ENCODE data around the gene TIRAP. TPM values are rescaled to one million over a fixed set of nuclear protein-coding genes. Genes with fewer than 3 reads are reported as not detected.

Gene TIRAP
- total and polyA plus RNA-seq, 2 of the 8 experiments (the other 6 are each of a cell fraction or from before 2014, with no cell fraction given): 5.3 TPM

DNA sequence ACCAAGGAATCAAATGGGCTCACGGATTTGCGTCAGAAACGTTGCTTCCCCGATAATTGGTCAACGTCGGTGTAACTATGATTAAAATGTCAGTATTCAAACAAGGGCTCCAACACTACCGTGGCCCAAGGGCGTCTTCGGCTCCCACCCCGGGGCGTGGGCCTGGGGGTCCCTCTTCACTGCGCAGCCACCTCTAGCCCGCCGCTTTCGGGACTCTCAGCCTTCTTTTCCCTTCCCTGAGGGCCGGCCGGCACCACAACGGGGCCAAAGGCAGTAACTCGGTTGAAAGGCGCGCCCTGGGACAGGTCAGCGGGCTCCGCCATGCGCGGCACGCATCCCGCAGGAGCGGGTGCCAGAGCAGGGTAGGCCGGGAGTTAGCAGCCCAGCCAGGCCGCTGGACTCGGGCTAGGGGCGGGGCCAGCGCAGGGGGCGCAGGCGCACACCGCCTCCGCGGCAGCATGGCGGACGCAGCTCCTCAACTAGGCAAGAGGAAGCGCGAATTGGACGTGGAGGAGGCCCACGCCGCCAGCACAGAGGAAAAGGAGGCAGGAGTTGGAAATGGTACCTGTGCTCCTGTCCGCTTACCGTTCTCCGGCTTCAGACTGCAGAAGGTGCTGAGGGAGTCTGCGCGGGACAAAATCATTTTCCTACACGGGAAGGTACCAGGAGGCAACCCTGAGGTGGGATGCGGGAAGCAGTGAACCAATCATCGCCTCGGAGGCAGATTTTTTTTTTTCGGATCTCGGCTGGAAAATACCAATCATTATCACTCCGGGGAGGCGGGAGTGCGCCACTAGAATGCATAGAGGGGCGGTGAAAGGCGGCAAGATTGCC is 20.9 kb downstream of the TIRAP start, which contains the start of gene DCPS (continued):
- peak; percentile 93 to 99 for TF ChIP-seq POLR2A (IDR thresholded peaks at IDR 0.05; ENCODE audit: control extremely low read depth in 1 of 2, low read depth in 2 of 2, low read length in 2 of 2)
- peak in 1 of 2 experiments; percentile 62; a peak in 1 of 3 replicates for TF ChIP-seq EP300 (IDR thresholded peaks at IDR 0.05; ENCODE audit: borderline replicate concordance in 1 of 2, low read depth in 2 of 2, low read length in 2 of 2)
- peak; percentile 49; the same call in 1 of the 2 replicates for TF ChIP-seq KDM5A (IDR thresholded peaks at IDR 0.05; ENCODE audit: low read length)
- 0 out of 2 replicates have a peak, but pooled peaks have one; percentile 15 for TF ChIP-seq SP1 (IDR thresholded peaks at IDR 0.05; ENCODE audit: low read depth, low read length)
- TF ChIP-seq TAF7 (optimal IDR thresholded peaks at IDR 0.05; ENCODE audit: borderline replicate concordance, low read depth, low read length): peak; percentile 79
- peak; percentile 98 for TF ChIP-seq PHF8 (conservative IDR thresholded peaks at IDR 0.05; ENCODE audit: low read depth, low read length)
- no peak for TF ChIP-seq TCF12 (IDR thresholded peaks at IDR 0.05; ENCODE audit: low read depth, low read length)
- no peak for TF ChIP-seq EZH2 (IDR thresholded peaks at IDR 0.05; ENCODE audit: low read depth, low read length, severe bottlenecking)
- TF ChIP-seq BACH1 (IDR thresholded peaks at IDR 0.05; ENCODE audit: low read length): no peak
- no peak for TF ChIP-seq SRF (IDR thresholded peaks at IDR 0.05; ENCODE audit: low read depth, low read length)
- no peak for TF ChIP-seq CEBPB (IDR thresholded peaks at IDR 0.05; ENCODE audit: low read depth, low read length)
- no peak for TF ChIP-seq RNF2 (IDR thresholded peaks at IDR 0.05; ENCODE audit: borderline replicate concordance, low read depth, low read length, missing control alignments, poor library complexity, severe bottlenecking)
- TF ChIP-seq CHD2 (IDR thresholded peaks at IDR 0.05; ENCODE audit: low read length): no peak
- TF ChIP-seq KDM1A (IDR thresholded peaks at IDR 0.05; ENCODE audit: borderline replicate concordance, low read length): 0 out of 2 replicates have a peak, but pooled peaks have one; percentile 5
- TF ChIP-seq, protein P1, sequence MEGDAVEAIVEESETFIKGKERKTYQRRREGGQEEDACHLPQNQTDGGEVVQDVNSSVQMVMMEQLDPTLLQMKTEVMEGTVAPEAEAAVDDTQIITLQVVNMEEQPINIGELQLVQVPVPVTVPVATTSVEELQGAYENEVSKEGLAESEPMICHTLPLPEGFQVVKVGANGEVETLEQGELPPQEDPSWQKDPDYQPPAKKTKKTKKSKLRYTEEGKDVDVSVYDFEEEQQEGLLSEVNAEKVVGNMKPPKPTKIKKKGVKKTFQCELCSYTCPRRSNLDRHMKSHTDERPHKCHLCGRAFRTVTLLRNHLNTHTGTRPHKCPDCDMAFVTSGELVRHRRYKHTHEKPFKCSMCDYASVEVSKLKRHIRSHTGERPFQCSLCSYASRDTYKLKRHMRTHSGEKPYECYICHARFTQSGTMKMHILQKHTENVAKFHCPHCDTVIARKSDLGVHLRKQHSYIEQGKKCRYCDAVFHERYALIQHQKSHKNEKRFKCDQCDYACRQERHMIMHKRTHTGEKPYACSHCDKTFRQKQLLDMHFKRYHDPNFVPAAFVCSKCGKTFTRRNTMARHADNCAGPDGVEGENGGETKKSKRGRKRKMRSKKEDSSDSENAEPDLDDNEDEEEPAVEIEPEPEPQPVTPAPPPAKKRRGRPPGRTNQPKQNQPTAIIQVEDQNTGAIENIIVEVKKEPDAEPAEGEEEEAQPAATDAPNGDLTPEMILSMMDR (IDR thresholded peaks at IDR 0.05; ENCODE audit: control extremely low read depth in 1 of 3, insufficient read depth in 1 of 3, low read depth in 1 of 3, low read length in 3 of 3): no peak
- TF ChIP-seq KDM4A (IDR thresholded peaks at IDR 0.05; ENCODE audit: low read depth, low read length, severe bottlenecking): peak; percentile 87
- no peak for TF ChIP-seq BRCA1 (IDR thresholded peaks at IDR 0.05; ENCODE audit: low read depth, low read length)
- TF ChIP-seq, protein P2, sequence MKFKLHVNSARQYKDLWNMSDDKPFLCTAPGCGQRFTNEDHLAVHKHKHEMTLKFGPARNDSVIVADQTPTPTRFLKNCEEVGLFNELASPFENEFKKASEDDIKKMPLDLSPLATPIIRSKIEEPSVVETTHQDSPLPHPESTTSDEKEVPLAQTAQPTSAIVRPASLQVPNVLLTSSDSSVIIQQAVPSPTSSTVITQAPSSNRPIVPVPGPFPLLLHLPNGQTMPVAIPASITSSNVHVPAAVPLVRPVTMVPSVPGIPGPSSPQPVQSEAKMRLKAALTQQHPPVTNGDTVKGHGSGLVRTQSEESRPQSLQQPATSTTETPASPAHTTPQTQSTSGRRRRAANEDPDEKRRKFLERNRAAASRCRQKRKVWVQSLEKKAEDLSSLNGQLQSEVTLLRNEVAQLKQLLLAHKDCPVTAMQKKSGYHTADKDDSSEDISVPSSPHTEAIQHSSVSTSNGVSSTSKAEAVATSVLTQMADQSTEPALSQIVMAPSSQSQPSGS (IDR thresholded peaks at IDR 0.05; ENCODE audit: low read length): no peak

Measured in H1 (cell line).